G401.6 (cell line): Measurements from ENCODE around the gene FIG4.
"Not testable (repeated sequence)": the region's sequence is repeated elsewhere in the genome, so short reads cannot be mapped to it uniquely, and the experiment has no call there.

Source experiments
- FAIRE-seq: peaks from 2 replicates; lab custom pipeline; 2012; peaks lifted over from hg19 to GRCh38; lab: Jason Lieb, UNC

FIG4 gene

DNA sequence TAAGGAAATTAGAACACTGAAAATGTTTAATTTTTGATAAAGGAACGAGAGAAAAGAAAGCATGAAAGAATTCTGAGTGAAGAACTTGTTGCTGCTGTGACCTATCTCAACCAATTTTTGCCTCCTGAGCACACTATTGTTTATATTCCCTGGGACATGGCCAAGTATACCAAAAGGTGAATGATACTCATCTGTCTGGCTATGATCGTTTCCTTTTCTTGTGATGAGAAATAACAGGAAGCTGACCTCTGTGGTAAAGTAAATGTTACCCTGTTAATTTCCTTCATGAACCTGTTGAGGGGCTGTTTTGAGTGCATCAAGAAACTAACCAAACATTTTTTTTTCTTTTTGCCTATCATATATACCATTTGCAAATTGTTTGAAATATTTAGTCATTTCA lies 69.1 kb downstream of the FIG4 start:
- no peak for FAIRE-seq

DNA sequence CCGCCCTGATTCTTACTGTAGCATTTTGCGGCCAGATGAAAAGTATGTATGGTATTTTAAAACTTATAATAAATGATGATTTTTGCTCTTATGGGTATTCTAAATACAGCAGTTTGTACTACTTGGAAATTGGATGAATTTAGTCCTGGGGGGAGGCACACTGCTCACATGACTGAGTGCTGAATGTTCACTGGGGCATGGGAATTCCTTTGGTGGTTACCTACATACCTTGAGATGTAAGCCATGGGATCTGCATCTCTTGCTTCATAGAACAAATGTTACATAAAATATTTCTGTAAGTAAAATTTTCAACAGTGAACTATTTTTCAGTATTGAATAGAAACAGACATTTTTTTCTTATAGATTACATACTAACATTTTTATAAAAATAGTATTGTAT lies 71.1 kb downstream of the FIG4 start:
- FAIRE-seq = no peak

DNA sequence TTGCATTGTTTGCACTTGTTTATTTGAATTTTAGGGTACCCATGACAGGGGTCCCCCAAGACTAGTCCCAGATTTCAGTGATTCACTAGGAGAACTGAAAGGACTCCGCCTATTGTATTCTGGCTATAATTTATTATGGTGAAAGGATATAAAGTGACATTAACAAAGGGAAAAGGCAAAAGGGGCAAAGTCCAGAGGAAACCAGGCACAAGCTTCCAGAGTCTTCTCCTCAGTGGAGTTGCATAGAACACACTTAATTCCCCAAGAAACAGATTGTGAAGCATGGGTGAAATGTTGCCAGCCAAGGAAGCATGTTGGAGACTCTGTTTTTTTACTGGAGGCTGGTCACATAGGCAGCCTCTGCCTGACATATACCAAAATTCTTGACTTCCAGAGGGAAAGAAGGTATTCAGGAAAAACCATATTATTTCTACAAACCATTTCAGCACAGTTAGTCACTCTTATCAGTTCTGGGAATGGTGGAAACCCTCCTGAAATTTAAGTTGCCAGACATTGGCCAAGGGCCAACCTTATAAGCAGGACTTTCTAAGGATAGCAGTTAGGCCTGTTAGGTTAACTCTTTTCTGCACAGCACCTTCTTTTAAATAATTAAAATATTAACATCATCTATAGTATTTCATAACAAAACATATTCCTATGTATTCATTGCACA lies 71.8 kb downstream of the FIG4 start:
- no peak for FAIRE-seq

DNA sequence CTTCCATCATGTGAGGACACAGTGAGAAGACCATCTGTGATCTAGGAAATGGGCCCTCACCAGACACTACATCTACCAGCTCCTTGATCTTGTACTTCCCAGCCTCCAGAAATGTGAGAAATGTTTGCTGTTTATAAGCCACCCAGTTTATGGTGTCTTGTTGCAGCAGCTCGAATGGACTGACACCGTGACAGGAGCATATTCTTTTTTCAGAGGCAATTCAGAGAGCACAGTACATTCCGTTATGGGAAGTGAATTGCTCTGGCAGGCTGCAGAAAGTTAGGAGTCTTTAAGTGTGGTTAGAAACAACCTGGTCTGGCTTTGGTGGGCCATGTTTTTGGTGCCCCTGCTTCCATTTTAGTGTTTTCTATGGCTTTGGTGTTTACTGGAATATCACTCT lies 75.1 kb downstream of the FIG4 start:
- FAIRE-seq = no peak

DNA sequence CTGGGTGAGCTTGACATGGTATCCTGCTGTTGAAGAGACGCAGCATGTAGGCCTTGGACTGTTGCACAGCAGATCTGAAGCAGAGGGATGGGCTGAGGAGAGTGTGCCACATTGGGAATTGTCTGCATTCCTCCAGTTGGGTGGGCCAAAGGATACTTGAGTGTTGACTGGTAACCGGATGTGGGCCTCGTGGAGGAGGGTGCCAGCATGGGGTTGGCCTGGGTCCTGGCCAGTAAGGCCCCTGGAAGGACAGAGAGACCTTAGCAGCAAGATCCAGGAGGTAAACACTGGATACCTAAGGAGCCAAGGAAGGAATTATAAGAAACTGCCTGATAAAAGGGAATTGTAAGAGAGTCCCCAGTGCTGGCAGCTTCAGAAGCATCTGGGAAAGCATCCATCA lies 76.9 kb downstream of the FIG4 start:
- no peak for FAIRE-seq

DNA sequence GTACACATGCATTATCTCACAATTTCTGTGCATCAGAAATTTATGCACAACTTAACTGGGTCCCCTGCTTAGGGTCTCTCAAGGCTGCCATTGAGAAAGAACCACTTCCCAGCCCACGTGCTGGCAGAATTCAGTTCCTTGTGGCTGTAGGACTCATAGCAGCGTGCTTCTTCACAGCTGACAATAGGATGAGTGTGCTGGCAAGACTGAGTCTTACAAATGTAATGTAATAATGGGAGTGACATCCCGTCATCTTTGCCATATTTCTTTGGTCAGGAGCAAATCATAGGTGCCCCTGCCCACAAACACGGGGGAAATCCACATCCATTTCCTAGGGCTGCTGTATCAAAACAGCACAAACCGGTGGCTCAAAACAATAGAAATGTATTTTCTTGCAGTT lies 77.4 kb downstream of the FIG4 start:
- FAIRE-seq = no peak

DNA sequence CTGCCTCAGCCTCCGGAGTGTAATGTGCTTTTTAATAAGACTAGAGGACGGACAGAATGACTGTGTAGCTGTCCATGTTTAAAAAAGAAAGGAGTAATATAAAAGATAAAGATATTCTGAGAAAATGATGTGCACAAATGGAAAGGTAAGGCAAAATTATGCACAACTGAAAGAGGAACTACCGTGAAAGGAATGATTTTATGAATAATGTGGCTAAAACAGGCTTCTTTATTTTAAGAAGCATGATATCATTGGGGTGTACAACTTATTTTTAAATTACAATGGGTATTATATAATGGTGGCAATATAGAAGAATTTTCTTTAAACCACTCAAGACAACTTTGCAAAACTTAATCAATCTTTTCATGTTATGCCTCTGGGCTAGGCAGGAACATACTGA lies 78.1 kb downstream of the FIG4 start:
- no peak for FAIRE-seq

DNA sequence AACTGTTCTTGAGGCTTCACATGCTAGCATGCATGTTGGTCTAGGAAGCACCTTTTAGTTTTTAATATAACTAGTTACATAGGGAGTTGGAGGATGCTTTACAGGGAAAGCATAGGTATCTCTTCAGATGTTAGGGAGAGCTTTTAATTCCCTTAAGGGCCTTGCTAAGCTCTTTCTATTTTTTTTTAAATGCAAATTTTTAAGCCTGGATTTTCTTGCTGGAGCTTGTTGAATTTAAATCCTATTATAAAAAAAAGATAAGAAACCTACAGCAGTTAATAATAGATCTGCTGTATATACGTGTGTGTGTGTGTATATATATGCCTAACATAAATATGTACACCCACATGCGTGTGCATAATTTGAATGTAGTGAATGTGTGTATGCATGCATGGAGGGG lies 79.0 kb downstream of the FIG4 start:
- no peak for FAIRE-seq

DNA sequence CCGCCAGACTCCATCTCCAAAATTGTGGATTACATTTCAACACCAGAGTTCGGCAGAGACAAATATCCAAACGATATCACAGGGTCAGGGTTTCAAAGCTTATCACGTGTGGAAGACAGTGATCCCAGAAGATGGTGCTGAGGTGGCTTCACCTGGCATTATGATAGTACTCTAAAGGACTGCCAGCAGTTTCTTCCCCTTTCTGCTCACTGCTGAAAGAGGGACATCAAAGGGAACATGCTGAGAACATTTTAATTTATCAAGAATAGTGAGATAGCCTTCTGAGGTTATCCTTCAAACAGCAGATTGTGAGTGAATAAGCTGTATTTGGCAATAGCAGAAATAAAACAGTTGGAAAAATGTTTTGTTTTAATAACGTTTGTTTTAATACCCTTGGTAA lies 79.7 kb downstream of the FIG4 start:
- FAIRE-seq = no peak

DNA sequence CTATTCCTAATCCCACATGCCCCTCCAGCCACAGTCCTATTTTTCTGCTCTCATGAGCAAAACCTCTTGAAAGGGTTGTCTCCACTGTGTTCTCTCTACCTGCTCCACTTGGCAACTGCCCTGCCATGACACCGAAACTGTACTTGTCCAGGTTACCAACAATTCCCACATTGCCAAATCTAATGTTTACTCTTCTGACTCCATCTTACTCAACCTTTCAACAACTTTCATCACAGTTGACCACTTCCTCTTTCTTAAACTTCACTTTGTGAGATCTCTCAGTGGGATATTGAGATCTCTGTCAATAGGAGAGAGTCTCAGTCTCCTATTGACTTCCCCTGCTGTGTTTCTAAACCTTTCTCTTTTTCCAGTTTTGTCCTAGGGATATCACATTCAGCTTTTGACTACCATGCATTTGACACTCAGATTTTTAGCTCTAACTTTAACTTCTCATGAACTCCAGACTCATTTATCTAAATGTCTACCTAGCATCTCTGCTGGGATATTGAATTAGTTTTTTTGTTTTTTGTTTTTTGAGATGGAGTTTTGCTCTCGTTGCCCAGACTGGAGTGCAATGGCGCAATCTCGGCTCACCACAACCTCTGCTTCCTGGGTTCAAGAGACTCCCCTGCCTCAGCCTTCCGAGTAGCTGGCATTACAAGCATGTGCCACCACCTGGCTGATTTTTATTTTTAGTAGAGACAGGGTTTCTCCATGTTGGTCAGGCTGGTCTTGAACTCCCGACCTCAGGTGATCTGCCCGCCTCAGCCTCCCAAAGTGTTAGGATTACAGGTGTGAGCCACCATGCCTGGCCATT lies 81.1 kb downstream of the FIG4 start:
- FAIRE-seq = not testable (repeated sequence)

DNA sequence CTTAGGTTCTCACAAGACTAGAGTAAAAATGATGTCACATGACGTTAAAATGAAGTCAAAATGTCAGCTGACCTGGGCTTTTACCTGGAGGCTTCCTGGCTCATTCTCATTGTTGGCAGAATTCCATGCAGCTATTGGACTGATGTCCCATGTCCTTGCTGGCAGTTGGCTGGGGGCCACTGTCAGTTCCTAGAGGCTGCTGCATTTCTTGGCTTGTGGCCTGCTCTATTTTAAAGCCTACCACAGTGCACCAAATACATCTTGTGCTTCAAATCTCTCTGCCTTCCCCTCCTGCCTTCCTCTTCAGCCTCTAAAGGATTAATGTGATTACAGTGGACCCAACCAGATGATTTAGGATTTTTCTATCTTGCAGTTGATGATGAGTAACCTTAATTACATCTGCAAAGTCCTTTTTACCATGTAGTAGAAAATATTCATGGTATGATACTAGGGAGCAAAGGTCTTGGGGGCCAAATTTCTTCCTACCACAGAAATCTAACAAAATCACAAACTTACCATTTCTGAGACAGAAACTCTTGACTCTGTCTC lies 81.9 kb downstream of the FIG4 start:
- no peak for FAIRE-seq

DNA sequence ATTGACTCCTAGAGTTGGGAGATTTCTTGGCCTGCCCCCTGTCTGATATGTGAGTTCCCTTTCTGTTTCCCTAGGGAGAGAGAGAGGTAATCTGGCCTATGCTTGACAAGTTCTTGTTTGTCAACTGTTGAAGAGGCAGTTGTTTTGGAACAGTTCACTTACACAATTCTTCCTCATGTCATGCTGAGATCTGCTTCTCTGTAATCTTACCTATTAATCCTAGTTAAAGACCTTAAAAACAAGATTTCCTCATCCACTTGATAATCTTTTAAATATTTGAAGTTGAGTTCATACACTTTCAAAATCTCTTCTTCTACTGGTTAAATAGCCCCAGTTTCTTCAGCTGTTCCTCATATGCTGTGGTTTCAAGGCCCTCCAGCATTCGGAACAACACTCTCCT lies 89.9 kb downstream of the FIG4 start:
- FAIRE-seq = no peak

DNA sequence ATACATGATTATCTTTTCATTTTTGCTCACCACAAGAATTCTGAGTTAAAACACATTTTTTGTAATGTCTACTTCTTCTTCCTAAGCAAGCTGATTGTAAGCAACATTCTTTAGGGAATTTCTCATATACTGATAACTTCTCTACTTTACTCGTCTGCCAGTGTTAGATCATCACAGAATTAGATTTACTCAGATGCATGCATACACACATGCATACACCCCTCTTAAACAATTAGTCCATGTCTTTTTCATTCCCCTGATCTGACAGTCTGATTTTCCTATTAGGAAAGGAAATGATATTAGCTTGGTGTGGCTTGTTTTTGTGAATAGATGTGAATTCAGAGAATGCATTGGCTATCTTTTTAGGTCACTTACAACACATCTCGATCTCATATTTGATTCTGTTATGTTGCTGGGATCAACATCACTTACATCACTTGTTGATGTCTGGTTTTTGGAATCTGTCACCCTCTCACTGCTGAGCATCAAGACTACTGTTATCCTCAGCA lies 91.4 kb downstream of the FIG4 start:
- no peak for FAIRE-seq

DNA sequence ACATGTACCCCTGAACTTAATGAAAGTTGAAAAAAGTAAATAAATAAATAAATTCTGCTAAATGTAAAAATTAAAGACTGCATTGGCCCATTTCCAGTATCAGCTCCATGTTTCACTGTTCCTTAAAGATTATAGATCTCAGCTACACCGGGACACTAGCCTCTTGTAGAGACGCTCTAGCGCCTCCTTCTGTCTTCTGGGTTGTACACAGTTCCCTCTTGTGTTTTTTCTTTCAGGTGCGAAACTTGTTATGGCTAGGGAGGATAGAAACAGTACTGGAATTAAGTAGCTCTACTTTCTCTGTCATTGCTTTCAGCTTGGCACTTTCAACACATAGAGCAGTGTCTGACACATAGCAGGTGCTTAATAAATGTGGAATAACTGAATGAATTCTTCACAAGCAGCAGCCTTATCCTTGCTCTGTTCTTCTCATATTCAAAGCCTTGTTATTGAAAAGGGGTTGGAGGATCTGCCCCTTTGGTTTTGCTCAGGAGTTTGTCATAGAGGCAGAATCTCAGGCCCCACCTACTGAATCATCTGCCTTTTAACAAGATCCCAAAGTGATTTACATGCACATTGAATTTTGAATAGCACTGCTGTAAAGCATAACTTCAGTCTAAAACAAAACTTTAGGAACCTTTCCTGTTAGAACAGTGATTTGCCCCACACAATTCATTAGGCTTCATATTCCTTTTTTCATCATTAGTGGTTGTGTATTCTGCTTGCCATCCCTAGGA lies 92.3 kb downstream of the FIG4 start:
- no peak for FAIRE-seq

DNA sequence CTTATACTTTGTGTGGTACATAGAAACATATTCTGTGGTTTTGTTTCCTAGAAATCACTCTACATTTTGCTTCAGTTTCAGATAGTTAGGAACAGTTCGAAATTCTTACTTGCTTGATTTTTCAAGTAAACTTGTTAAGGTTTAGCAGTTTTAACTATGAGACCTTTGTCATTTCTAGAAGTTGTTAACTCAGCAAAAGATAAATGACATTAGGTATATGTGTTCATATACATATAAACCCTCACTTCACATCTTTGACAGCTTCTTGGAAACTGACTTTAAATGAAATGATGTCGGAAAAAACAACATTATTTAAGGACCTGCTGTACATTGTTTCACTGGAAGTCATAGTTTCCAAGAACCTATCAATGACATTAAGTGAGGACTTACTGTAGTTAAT lies 96.2 kb downstream of the FIG4 start:
- no peak for FAIRE-seq

DNA sequence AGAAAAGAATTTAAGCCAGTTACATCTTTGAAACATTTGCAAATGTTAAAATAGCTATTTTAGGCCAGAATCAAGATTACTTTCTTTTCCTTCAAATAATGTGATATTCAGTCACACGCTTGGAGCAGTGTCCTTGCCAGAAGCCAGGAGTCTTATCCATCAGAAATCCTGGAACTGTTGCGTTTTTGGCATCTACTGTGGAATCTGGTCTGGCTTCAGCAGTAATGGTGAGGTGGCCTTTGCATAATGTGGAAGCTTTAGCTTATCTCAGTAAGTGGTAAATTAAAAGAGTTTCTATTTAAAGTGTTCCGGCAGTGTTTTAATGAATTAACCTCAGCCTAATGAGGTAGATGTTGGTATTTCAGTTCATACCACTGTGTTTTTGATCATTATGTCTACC lies 97.6 kb downstream of the FIG4 start:
- no peak for FAIRE-seq

DNA sequence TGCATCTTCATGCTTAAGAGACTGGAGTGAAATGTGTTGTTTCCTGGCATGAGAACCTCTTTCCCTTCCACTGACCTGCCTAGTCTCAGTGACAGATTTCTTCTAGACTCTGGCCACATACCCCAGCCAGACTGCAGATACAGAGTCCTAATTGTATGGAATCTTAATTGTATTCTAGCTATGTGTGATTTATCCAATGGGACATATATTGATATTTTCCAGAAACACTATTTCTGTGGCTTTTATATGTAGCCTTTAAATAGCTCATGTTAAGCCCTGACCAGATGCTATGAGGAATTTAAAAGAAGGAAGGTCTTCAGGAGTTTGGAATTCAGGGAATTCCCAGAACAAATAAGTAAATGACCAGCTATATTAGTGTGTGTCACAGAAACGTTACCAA lies 99.0 kb downstream of the FIG4 start:
- no peak for FAIRE-seq

DNA sequence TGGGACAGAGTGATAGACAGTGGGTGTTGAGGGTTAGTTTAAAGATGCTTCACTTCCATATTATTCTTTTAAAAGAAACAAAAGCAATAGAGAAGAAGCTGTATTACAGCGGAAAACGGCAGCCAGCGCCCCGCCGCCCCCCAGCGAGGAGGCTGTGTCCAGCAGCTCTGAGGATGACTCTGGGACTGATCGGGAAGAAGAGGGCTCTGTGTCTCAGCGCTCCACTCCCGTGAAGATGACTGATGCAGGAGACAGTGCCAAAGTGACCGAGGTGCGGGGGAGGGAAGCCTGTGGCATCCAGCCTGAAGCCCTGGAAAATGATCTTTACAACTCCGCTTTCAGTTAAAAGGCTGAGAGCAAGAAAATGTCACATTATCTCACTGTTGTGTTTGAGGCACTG lies 100.2 kb downstream of the FIG4 start:
- FAIRE-seq = no peak

DNA sequence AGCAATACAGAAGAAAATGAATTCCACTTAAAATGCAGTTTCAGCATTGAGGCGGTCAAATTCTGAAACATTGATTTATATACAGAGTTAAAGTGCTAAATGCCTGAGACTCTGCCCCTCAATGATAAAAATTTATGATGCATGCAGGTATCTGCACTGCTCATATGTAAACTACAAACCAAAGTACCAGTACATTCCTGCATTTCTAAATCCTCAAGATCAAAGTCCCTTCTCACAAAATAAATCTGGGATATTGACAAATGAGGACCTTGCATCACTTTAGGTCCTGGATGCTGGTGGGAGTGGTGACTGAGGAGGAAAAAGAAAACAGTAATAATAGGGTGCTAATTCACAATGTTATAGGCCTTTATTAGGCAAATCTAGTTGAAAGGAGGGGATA lies 101.9 kb downstream of the FIG4 start:
- no peak for FAIRE-seq

DNA sequence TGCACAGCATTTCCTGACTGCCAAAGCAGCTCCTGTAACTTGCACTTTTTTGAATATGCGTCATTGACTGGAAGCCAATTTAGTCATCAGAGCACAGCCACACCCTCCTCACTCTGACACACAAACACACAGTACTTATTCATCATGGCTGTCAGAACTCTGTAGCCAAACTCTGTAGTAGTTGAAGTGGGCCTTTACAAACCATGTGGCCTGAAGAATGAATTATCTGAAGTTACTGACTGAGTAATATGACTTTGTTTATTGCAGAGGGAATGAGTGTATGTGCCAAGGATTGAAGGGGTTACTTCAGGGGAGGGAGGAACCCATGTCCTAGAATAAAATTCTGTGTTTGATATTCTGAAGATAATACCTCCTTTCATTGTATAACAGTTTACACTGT lies 102.7 kb downstream of the FIG4 start:
- no peak for FAIRE-seq

DNA sequence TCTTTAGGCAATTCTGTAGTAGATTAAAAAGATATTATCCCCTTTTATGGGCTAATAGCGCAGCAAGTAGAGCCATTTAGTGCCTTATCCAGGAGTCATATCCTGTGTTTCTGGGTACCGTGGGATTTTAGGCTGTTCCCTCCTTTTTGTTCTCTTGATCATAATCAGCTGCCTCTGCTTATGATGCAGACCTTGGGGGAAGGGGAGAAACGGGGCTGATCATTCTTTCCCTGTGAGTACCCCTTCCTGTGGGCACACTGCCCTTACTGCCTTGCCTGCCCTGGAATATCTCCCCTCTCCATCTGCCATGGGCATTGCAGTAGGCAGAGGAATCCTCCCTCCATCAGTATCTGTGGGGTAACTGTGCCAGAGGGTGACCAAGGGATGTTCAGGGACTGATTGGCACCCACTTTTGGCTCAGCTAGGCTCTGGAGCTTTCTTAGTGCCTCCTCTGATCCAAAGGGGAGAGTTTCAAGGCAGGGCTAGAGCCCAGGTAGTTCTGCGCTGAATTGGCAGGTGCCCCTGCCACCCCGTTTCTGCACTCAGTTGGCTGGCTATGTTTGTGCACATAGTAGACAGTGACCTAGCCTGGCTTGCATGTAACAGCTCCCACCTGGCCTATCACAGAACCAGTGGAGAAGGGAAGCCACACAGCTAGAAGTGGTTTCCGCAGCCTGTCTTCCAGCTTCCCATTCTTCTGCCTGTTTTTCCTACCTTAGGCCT lies 103.3 kb downstream of the FIG4 start:
- no peak for FAIRE-seq

DNA sequence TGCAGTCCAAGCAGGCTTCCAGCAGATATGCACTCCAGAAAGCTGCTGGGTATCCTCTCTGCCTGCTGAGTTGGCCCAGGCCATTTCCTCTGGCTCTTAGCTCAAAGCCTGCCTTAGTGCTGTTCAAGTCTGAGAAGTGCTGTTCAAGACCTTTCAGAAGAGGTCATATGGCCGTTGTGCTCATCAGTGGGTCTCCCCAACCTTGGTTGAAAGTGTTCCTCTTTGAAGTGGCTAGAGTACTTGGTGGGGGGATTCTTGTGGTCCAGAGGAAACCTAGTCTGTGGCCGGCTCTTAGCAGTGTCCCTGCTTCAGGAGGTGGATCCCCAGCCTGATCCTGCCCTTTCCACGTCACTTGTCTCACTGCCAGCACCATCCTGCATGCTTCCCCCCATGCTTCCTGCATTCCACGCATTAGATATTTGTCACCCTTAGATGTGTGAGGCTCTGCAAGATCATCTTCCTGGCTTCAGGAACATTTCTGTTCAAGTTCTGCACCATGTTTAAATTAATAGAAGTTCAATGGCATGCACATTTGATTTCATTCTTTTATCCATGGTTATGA lies 105.0 kb downstream of the FIG4 start:
- FAIRE-seq = no peak
